ENCODE results near the gene PADI6. TPM values are rescaled to one million over a fixed set of nuclear protein-coding genes. Genes with fewer than 3 reads are reported as not detected.

Gene PADI6
- total RNA-seq, 1 donor from 2014 or later = not detected

DNA sequence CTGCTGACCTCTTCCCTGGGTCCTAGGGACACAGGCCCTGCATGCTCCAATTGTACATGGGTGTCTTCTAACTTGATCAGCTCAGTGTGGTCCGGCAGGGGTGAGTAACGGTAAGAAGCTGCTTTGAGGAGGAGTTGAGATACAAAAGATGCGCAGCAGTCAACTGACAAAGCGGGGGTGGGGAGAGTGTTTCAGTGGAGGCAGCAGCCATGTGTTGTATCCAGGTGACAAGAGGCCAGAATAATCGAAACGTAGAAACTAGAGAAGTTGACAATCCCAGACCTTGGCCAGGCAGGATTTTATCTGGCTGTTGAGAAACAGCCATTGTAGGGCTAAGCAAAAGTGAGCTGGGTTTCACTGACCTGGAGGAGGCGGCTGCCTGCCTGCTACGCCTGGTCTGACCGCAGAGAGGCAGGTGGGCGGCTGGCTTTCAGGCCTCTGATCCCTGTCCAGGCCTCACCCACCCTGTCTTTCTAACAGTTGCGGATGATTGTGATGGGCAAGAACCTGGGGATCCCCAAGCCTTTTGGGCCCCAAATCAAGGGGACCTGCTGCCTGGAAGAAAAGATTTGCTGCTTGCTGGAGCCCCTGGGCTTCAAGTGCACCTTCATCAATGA lies 28.8 kb downstream of the PADI6 start:
- Histone ChIP-seq H3K9ac (no peak overlapping the region), H3K9me3 (ENCODE audit: low read depth) (no peaks in the 10 kb centered on the region), H3K4me1 (peaks cover 16% of the 10 kb centered on the region), H3K4me2 (peak overlapping the region; percentile 12), H4K20me1 (ENCODE audit: low read depth) (peaks cover 2% of the 10 kb centered on the region), H3F3A (ENCODE audit: low read depth) (peaks cover 6% of the 10 kb centered on the region), H3K79me2 (ENCODE audit: low read depth) (no peaks in the 10 kb centered on the region), H3K27ac (no peak overlapping the region), H3K36me3 (no peaks in the 10 kb centered on the region), H2AFZ (replicated peaks) (no peak overlapping the region), H3K4me3 (no peak overlapping the region), H3K27me3 (no peaks in the 10 kb centered on the region)
- H3K27ac Mint-ChIP-seq = peak overlapping the region; percentile 43
- no peaks in the 10 kb centered on the region for H3K9me3 Mint-ChIP-seq
- DNase-seq (ENCODE audit: low spot score) = peak; percentile 28
- no peaks in the 10 kb centered on the region for H3K36me3 Mint-ChIP-seq
- H3K4me3 Mint-ChIP-seq = no peak overlapping the region
- TF ChIP-seq EZH2phosphoT487 (IDR thresholded peaks at IDR 0.05) = no peak
- TF ChIP-seq, protein P1, sequence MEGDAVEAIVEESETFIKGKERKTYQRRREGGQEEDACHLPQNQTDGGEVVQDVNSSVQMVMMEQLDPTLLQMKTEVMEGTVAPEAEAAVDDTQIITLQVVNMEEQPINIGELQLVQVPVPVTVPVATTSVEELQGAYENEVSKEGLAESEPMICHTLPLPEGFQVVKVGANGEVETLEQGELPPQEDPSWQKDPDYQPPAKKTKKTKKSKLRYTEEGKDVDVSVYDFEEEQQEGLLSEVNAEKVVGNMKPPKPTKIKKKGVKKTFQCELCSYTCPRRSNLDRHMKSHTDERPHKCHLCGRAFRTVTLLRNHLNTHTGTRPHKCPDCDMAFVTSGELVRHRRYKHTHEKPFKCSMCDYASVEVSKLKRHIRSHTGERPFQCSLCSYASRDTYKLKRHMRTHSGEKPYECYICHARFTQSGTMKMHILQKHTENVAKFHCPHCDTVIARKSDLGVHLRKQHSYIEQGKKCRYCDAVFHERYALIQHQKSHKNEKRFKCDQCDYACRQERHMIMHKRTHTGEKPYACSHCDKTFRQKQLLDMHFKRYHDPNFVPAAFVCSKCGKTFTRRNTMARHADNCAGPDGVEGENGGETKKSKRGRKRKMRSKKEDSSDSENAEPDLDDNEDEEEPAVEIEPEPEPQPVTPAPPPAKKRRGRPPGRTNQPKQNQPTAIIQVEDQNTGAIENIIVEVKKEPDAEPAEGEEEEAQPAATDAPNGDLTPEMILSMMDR (IDR thresholded peaks at IDR 0.05) = no peak
- no peak for TF ChIP-seq EZH2 (IDR thresholded peaks at IDR 0.05)
- H3K27me3 Mint-ChIP-seq (ENCODE audit: insufficient read depth, low read depth) = peaks cover 4% of the 10 kb centered on the region
- peaks cover 20% of the 10 kb centered on the region for H3K4me1 Mint-ChIP-seq

DNA sequence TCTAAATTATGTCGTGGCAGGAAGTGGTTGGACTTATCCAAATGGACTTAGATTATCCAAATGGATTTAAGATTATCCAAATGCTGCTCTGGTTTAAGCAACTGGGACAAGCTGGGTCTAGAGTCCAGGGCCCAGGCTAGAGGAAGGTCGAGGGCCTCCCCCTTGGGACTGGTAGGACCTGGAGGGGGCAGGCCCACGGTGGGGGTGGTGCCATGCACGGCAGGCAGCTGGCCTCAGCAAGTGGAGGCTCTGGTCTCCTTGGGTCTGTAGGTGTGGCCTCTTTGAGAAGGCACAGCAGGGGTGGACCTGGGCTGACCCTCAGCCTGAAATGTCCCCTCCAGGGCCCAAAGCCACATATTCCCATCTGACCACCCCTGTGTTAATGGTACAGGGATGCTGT lies 29.8 kb downstream of the PADI6 start:
- Mint-ChIP-seq H3K27ac (no peak overlapping the region), H3K4me1 (peaks cover 20% of the 10 kb centered on the region), H3K4me3 (no peak overlapping the region), H3K36me3 (no peaks in the 10 kb centered on the region), H3K27me3 (ENCODE audit: insufficient read depth, low read depth) (peaks cover 4% of the 10 kb centered on the region), H3K9me3 (no peaks in the 10 kb centered on the region)
- Histone ChIP-seq H4K20me1 (ENCODE audit: low read depth) (peaks cover 10% of the 10 kb centered on the region), H3K27ac (no peak overlapping the region), H3K9me3 (ENCODE audit: low read depth) (no peaks in the 10 kb centered on the region), H3K79me2 (ENCODE audit: low read depth) (no peaks in the 10 kb centered on the region), H3K27me3 (no peaks in the 10 kb centered on the region), H3K36me3 (no peaks in the 10 kb centered on the region), H3K4me2 (no peak overlapping the region), H2AFZ (replicated peaks) (no peak overlapping the region), H3F3A (ENCODE audit: low read depth) (peaks cover 14% of the 10 kb centered on the region), H3K4me1 (peaks cover 16% of the 10 kb centered on the region), H3K9ac (no peak overlapping the region), H3K4me3 (no peak overlapping the region)
- TF ChIP-seq EZH2 (IDR thresholded peaks at IDR 0.05) (no peak), EZH2phosphoT487 (IDR thresholded peaks at IDR 0.05) (no peak)
- TF ChIP-seq, protein P1 (IDR thresholded peaks at IDR 0.05) = no peak
- no peak for DNase-seq (ENCODE audit: low spot score)

DNA sequence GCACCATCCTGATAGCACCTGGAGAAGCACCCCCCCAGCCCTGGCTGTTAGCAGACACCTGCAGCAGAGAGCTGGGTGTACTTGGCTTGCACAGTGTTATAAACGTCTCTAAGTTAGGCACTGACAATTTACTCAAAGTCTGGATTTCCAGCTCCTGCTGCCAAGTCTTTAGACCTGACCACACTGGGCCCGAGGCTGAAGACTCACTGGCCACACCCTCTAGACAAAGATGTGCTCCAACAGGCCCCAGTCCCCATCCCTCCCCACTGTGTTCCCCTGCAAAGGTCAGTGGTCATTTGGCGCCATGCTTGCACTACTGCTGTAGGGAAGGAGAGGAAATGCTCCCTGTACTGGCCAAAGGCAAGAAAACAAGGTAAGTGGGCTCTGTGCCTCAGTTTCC lies 31.1 kb downstream of the PADI6 start:
- Histone ChIP-seq H2AFZ (replicated peaks) (no peak overlapping the region), H3F3A (ENCODE audit: low read depth) (peaks cover 21% of the 10 kb centered on the region), H3K4me2 (no peak overlapping the region), H3K36me3 (no peaks in the 10 kb centered on the region), H3K27me3 (no peaks in the 10 kb centered on the region), H4K20me1 (ENCODE audit: low read depth) (peaks cover 12% of the 10 kb centered on the region), H3K27ac (no peak overlapping the region), H3K9ac (no peak overlapping the region), H3K9me3 (ENCODE audit: low read depth) (no peaks in the 10 kb centered on the region), H3K4me1 (peaks cover 16% of the 10 kb centered on the region), H3K79me2 (ENCODE audit: low read depth) (no peaks in the 10 kb centered on the region), H3K4me3 (no peak overlapping the region)
- Mint-ChIP-seq H3K4me3 (no peak overlapping the region), H3K9me3 (no peaks in the 10 kb centered on the region), H3K4me1 (peaks cover 22% of the 10 kb centered on the region), H3K27ac (no peak overlapping the region), H3K36me3 (peaks cover 4% of the 10 kb centered on the region), H3K27me3 (ENCODE audit: insufficient read depth, low read depth) (peaks cover 4% of the 10 kb centered on the region)
- no peak for DNase-seq (ENCODE audit: low spot score)
- TF ChIP-seq EZH2phosphoT487 (IDR thresholded peaks at IDR 0.05) (no peak), EZH2 (IDR thresholded peaks at IDR 0.05) (no peak)
- TF ChIP-seq, protein P1 (IDR thresholded peaks at IDR 0.05) = no peak
